OCI-LY7 (cell line): ENCODE results near the gene OR1K1. TPM values are rescaled to one million over a fixed set of nuclear protein-coding genes. Genes with fewer than 3 reads are reported as not detected.
A peak's percentile ranks its signal among the peaks of the same experiment; 100 is the strongest.
"Not testable (repeated sequence)": the region's sequence is repeated elsewhere in the genome, so short reads cannot be mapped to it uniquely, and the experiment has no call there.

ENCODE experiments used
- BruUV-seq: library from RNA; stranded (reverse); fragments of 400-500 nt; replicated peaks from 2 replicates; lab custom pipeline; 2021; lab: Mats Ljungman, UMichigan
- CTCF ChIA-PET: fragments of 300-600 bp; sonication (Branson Sonifier 250); formaldehyde crosslinking; loops from one replicate; lab custom pipeline; 2022; ENCODE audit warnings: antibody characterized with exemption; ENCODE audit not compliant: unreplicated experiment; lab: Charles Lee
- POLR2A ChIA-PET: fragments of 300-600 bp; sonication (Branson Sonifier 250); formaldehyde crosslinking; loops from one replicate; lab custom pipeline; 2022; ENCODE audit warnings: antibody characterized with exemption; lab: Charles Lee
- DNase-seq: peaks from one replicate; pipeline ENCODE4 v3.0.0-alpha.2; 2015; ENCODE audit warnings: low spot score
- H2AFZ ChIP-seq: fragments of 200-600 bp; sonication (generic), shearing (Covaris generic); 2 replicates; pipeline ENCODE4 v1.6.1; 2014; ENCODE audit warnings: mild to moderate bottlenecking, antibody characterized with exemption, low read length, moderate library complexity
- H3K27ac ChIP-seq: fragments of 200-600 bp; sonication (generic); 2 replicates; pipeline ENCODE4 v1.5.1; 2014; ENCODE audit warnings: mixed run types, low read depth, mild to moderate bottlenecking, moderate library complexity, low read length, inconsistent platforms; ENCODE audit not compliant: poor library complexity, severe bottlenecking
- H3K36me3 ChIP-seq: fragments of 200-600 bp; sonication (generic); 2 replicates; pipeline ENCODE4 v1.6.1; 2014; ENCODE audit warnings: mild to moderate bottlenecking, antibody characterized with exemption, low read length, moderate library complexity, mixed read lengths; ENCODE audit not compliant: insufficient read depth
- H3K4me1 ChIP-seq: fragments of 200-600 bp; sonication (generic); 2 replicates; pipeline ENCODE4 v1.5.1; 2014; ENCODE audit warnings: mild to moderate bottlenecking, low read length; ENCODE audit not compliant: insufficient read depth, poor library complexity, severe bottlenecking
- H3K4me2 ChIP-seq: fragments of 200-600 bp; sonication (generic); 2 replicates; pipeline ENCODE4 v1.6.1; 2014; ENCODE audit warnings: mild to moderate bottlenecking, low read length
- H3K4me3 ChIP-seq: fragments of 200-600 bp; sonication (generic); 2 replicates; pipeline ENCODE4 v1.5.1; 2014; ENCODE audit warnings: mild to moderate bottlenecking, low read depth, low read length; ENCODE audit not compliant: poor library complexity, severe bottlenecking
- H3K79me2 ChIP-seq: fragments of 200-600 bp; sonication (generic); 2 replicates; pipeline ENCODE4 v1.6.1; 2016; ENCODE audit warnings: low read depth, mild to moderate bottlenecking, low read length, moderate library complexity, mixed read lengths; ENCODE audit not compliant: insufficient read depth
- H3K9me2 ChIP-seq: fragments of 200-600 bp; sonication (generic); 2 replicates; pipeline ENCODE4 v1.6.1; 2016; ENCODE audit warnings: mild to moderate bottlenecking, low read length, mixed read lengths; ENCODE audit not compliant: insufficient read depth
- H3K9me3 ChIP-seq: fragments of 200-600 bp; sonication (generic); 2 replicates; pipeline ENCODE4 v1.6.1; 2014; ENCODE audit warnings: mild to moderate bottlenecking, mixed run types, low read length, mixed read lengths
- H4K20me1 ChIP-seq: fragments of 200-600 bp; sonication (generic); 2 replicates; pipeline ENCODE4 v1.6.1; 2014; ENCODE audit warnings: mild to moderate bottlenecking, antibody characterized with exemption, low read length, moderate library complexity, mixed read lengths; ENCODE audit not compliant: insufficient read depth
- EZH2phosphoT487 ChIP-seq: fragments of 200-600 bp; sonication (generic); IDR thresholded peaks from 2 replicates; pipeline ENCODE4 v1.6.1; 2018; ENCODE audit warnings: low read depth, borderline replicate concordance, mild to moderate bottlenecking, mixed run types, antibody characterized with exemption, low read length, moderate library complexity, mixed read lengths
- intact Hi-C: fragments of 100-400 bp; cut with micrococcal nuclease; formaldehyde crosslinking; loops from one replicate; pipeline ENCODE4 v1.10.0; 2022; ENCODE audit not compliant: unreplicated experiment
- total RNA-seq, 2 experiments: library from RNA; depleted of rRNA in 1 of 2; stranded (reverse); fragments of >200 nt in 1 of 2; shearing (Covaris generic) in 1 of 2; gene quantifications; 2 replicates each; pipeline ENCODE4 v1.2.3, GENCODE V29; 2014 to 2022
- TF ChIP-seq, protein P1 (sequence below): fragments of 200-600 bp; sonication (generic); conservative IDR thresholded peaks from 2 replicates; pipeline ENCODE4 v1.5.1; 2014; ENCODE audit warnings: mild to moderate bottlenecking, antibody characterized with exemption, low read length, moderate library complexity, mixed read lengths

OR1K1 gene
- total RNA-seq, 2 experiments from 2014 or later = not detected

DNA sequence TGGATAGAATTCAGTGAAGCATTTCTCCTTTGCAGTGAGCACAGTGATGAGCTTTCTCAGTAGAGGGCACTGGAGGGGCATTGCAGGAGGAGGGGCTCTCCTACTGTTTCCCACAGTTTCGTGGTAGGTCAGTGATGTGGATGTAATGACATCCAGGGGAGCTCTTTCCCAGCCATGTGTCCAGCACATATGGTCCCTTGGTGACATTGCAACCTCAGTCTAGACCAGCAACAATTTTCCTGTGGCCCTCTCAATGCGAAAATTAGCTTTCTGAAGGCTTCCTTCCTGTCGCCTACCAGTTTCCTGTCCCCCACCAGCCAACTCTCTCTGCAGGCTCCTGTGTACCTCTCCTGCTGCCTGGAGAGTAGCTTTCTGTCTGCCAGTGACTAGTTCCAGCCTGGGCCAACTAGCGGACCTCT, 35.4 kb downstream of the OR1K1 start:
- Histone ChIP-seq H3K27ac (no peak overlapping the region), H3K4me2 (peak overlapping the region; percentile 51), H2AFZ (peak overlapping the region; percentile 95), H3K4me1 (peaks cover 11% of the 10 kb centered on the region), H3K79me2 (no peaks in the 10 kb centered on the region), H4K20me1 (no peaks in the 10 kb centered on the region), H3K9me3 (no peaks in the 10 kb centered on the region), H3K36me3 (no peaks in the 10 kb centered on the region), H3K9me2 (no peaks in the 10 kb centered on the region), H3K4me3 (peak overlapping the region; percentile 38)
- intact Hi-C loops = no loop called here
- peak; percentile 47 for DNase-seq
- POLR2A ChIA-PET = interaction anchor here (0.5 to 1.6 kb wide), 6 partner anchors 10 to 625 kb away, joined by 3 to 10 read pairs (median 3); partner anchors contain the start of genes RABGAP1 and RC3H2
- no TSS peak for BruUV-seq
- CTCF ChIA-PET = interaction anchor here (0.8 to 1.4 kb wide), 2 partner anchors 75 to 154 kb away, joined by 3 read pairs; no protein-coding TSS in a partner anchor
- TF ChIP-seq EZH2phosphoT487 = no peak
- TF ChIP-seq, protein P1, sequence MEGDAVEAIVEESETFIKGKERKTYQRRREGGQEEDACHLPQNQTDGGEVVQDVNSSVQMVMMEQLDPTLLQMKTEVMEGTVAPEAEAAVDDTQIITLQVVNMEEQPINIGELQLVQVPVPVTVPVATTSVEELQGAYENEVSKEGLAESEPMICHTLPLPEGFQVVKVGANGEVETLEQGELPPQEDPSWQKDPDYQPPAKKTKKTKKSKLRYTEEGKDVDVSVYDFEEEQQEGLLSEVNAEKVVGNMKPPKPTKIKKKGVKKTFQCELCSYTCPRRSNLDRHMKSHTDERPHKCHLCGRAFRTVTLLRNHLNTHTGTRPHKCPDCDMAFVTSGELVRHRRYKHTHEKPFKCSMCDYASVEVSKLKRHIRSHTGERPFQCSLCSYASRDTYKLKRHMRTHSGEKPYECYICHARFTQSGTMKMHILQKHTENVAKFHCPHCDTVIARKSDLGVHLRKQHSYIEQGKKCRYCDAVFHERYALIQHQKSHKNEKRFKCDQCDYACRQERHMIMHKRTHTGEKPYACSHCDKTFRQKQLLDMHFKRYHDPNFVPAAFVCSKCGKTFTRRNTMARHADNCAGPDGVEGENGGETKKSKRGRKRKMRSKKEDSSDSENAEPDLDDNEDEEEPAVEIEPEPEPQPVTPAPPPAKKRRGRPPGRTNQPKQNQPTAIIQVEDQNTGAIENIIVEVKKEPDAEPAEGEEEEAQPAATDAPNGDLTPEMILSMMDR = peak; percentile 76

DNA sequence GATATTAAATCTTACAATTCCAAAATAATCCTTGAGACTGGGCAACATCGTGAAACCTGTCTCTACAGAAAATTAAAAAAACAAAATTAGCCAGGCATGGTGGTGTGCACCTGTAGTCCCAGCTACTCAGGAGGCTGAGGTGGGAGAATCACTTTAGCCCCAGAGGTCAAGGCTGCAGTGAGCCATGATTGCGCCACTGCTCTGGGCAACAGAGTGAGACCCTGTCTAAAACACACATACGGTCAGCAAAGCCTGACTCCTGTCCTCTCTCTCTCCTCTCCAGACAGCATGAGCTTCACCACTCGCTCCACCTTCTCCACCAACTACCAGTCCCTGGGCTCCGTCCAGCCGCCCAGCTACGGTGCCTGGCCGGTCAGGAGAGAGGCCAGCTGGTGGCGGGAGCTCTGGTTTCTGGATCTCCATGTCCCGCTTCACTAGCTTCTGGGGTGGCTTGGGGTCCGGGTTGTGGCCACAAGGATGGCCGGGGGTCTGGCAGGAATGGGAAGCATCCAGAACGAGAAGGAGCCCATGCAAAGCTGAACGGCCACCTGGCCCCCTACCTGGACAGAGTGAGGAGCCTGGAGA, 37.4 kb downstream of the OR1K1 start:
- Histone ChIP-seq H3K27ac (no peak overlapping the region), H3K36me3 (no peaks in the 10 kb centered on the region), H3K79me2 (no peaks in the 10 kb centered on the region), H3K4me1 (peaks cover 11% of the 10 kb centered on the region), H3K9me3 (no peaks in the 10 kb centered on the region), H3K4me3 (no peak overlapping the region), H4K20me1 (no peaks in the 10 kb centered on the region), H3K9me2 (no peaks in the 10 kb centered on the region), H2AFZ (no peak overlapping the region), H3K4me2 (no peak overlapping the region)
- intact Hi-C loops = no loop called here
- ChIA-PET CTCF (interaction anchor here (0.8 kb wide), 1 partner anchor 236 kb away, joined by 4 read pairs; no protein-coding TSS in a partner anchor), POLR2A (no interaction called here)
- TF ChIP-seq, protein P1 = no peak
- TF ChIP-seq EZH2phosphoT487 = no peak
- no peak for DNase-seq
- BruUV-seq = no TSS peak

DNA sequence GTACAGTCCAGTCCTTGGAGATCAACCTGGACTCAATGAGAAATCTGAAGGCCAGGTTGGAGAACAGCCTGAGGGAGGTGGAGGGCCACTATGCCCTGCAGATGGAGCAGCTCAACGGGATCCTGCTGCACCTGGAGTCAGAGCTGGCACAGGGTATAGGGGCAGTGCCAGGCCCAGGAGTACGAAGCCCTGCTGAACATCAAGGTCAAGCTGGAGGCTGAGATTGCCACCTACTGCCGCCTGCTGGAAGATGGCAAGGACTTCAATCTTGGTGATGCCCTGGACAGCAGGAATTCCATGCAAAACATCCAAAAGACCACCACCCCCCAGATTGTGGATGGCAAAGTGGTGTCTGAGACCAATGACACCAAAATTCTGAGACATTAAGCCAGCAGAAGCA, 38.5 kb downstream of the OR1K1 start:
- CTCF ChIA-PET = interaction anchor here (0.6 kb wide), 1 partner anchor 11 kb away, joined by 3 read pairs; no protein-coding TSS in a partner anchor
- peaks cover 11% of the 10 kb centered on the region for H3K4me1 ChIP-seq
- H4K20me1 ChIP-seq, H3K27ac ChIP-seq, H3K79me2 ChIP-seq, H3K4me2 ChIP-seq, H2AFZ ChIP-seq, H3K4me3 ChIP-seq, H3K9me2 ChIP-seq, BruUV-seq, POLR2A ChIA-PET, DNase-seq, H3K36me3 ChIP-seq, H3K9me3 ChIP-seq, intact Hi-C loops: not testable (repeated sequence)
- TF ChIP-seq, protein P1 = peak; percentile 40; the same call in 1 of the 2 replicates
